ENCODE measurements around the gene CRYGN.

- no peak for TF ChIP-seq EZH2 (IDR thresholded peaks at IDR 0.05; ENCODE audit: borderline replicate concordance)
- no peak for TF ChIP-seq CTCF (IDR thresholded peaks at IDR 0.05; ENCODE audit: poor library complexity)
These were observed 6.1 kb downstream of the CRYGN start for GRCh38 chr7:151433721-151434400.

Data from hepatocyte (in vitro differentiated cells).